Motor neuron (in vitro differentiated cells): Measurements from ENCODE around the gene GINS2. TPM values are rescaled to one million over a fixed set of nuclear protein-coding genes. Genes with fewer than 3 reads are reported as not detected.

Source experiments
- ATAC-seq, 8 experiments: fragments of 200-7000 bp; cut with Tn5 transposase; replicated peaks in 6 of 8; 2 replicates each; pipeline ENCODE4 v1.8.0; 2021; ENCODE audit warnings: mild to moderate bottlenecking in 8 of 8, moderate library complexity in 8 of 8
- H3K27ac ChIP-seq, 2 donors: fragments of 250-450 bp; sonication (Bioruptor Pico); 2 replicates each; pipeline ENCODE4 v1.9.0; 2021; ENCODE audit warnings: antibody characterized with exemption in 2 of 2, mild to moderate bottlenecking in 2 of 2, moderate library complexity in 1 of 2
- H3K4me1 ChIP-seq, 2 donors: fragments of 250-450 bp; sonication (Bioruptor Pico); replicated peaks in 1 of 2; 2 replicates each; pipeline ENCODE4 v1.6.1; 2021; ENCODE audit warnings: antibody characterized with exemption in 2 of 2, mild to moderate bottlenecking in 2 of 2, moderate library complexity in 1 of 2
- H3K4me3 ChIP-seq, 5 donors: fragments of 250-450 bp; sonication (Bioruptor Pico); 2 replicates each; pipeline ENCODE4 v1.9.0; 2021; ENCODE audit warnings: antibody characterized with exemption in 5 of 5, mild to moderate bottlenecking in 5 of 5, moderate library complexity in 4 of 5
- WGBS, 10 experiments: fragments of 450-650 bp; shearing (Covaris generic); methylation state at CpG; one replicate each; pipeline ENCODE4 v1.0.0; 2022; 5-methylcytosine and 5-hydroxymethylcytosine counted together
- in situ Hi-C, 9 experiments: fragments of 400-800 bp; cut with MboI; loops; one replicate each; pipeline ENCODE4 v1.15.0; 2021; ENCODE audit warnings: low sequenced_read_pairs in 9 of 9, low pct_unique_long_range_greater_than_20kb in 2 of 9; ENCODE audit not compliant: unreplicated experiment in 9 of 9
- total RNA-seq, 8 experiments: library from RNA; unstranded; fragments of 300-600 nt; gene quantifications; 2 replicates each; pipeline versions ENCODE4 v1.2.3 to v1.2.4, GENCODE V29; 2022

Gene GINS2
- total RNA-seq, 8 experiments from 2014 or later, result 0.25 to 26.1 (median 5.3) TPM

DNA sequence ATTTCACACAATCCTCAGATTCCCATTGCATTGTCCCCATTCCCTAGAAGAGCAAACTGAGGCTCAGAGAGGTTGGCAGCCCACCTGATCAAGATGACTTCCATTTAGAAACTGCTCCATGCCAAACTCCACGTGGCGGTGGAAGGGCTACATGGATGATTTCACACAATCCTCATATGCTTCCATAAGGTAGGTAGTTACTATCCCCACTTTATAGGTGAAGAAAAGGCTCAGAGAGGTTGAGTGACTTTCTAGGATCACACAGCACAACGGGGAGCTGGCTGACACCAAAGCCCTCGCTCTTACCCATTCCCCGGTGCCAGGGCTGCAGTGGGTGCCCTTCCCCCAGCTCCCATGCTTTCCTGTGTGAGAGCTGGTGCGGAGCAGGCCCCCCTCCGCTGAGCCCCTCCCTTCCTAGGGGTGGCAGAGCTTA lies 9.7 kb upstream of the GINS2 start:
- in situ Hi-C loops, result no loop called here
- Histone ChIP-seq H3K4me1 (no peaks in the 10 kb centered on the region), H3K4me3 (no peak overlapping the region), H3K27ac (no peak overlapping the region)
- WGBS, 10 experiments, result 17 to 81% (median 52%) methylated on average over 2 to 3 of the region's 7 CpGs; no CpG with 5 or more reads in 6 of the 10 experiments
- no peak for ATAC-seq

DNA sequence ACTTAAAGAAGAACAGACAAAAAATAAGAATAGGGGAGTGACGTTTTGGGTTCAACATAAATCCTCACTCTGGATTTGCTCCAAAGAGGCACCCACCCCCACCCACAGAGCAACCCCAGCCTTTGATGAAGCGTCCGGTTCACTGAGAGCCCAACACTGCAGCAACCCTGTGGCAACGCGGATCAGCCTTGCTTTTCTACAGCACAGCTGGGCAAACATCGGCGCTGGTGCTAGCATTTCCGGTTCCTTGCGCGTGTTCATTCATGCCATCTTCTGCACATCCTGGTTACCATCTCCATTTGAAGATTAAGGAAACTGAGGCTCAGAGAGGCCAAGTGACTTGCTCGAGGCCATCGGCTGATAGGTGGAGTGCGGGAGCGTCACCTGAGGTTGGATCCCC lies 8.7 kb upstream of the GINS2 start:
- Histone ChIP-seq H3K4me3 (no peak overlapping the region), H3K4me1 (no peaks in the 10 kb centered on the region), H3K27ac (no peak overlapping the region)
- WGBS, 10 experiments, result 40 to 100% (median 80%) methylated on average over 1 to 8 of the region's 14 CpGs; no CpG with 5 or more reads in 1 of the 10 experiments
- ATAC-seq, result peak in 2 of 8 experiments; percentile 25 to 27
- in situ Hi-C loops, result no loop called here

- peak in 1 of 8 experiments; percentile 25 for ATAC-seq
- in situ Hi-C loops, result no loop called here
- WGBS, 10 experiments, result 7 to 90% (median 51%) methylated on average over 1 to 13 of the region's 16 CpGs; no CpG with 5 or more reads in 2 of the 10 experiments
- no peak overlapping the region for H3K27ac ChIP-seq
- no peak overlapping the region for H3K4me3 ChIP-seq
- H3K4me1 ChIP-seq, result no peaks in the 10 kb centered on the region
Observed at GRCh38 chr16:85696781-85697180, 8.0 kb upstream of the GINS2 start.

GRCh38 chr16:85695196-85696128 lies 6.7 kb upstream of the GINS2 start:
- ATAC-seq, result no peak
- Histone ChIP-seq H3K27ac (no peak overlapping the region), H3K4me3 (no peak overlapping the region), H3K4me1 (no peaks in the 10 kb centered on the region)
- in situ Hi-C loops, result no loop called here
- WGBS, 10 experiments, result 0 to 100% (median 70%) methylated on average over 1 to 17 of the region's 24 CpGs; no CpG with 5 or more reads in 2 of the 10 experiments

GRCh38 chr16:85690469-85691064 lies 1.8 kb upstream of the GINS2 start:
- no peak for ATAC-seq
- H3K27ac ChIP-seq, result no peak overlapping the region
- H3K4me1 ChIP-seq, result peaks cover 0 to 7% of the 10 kb centered on the region in 2 donors
- H3K4me3 ChIP-seq, result no peak overlapping the region
- in situ Hi-C loops, result no loop called here
- 0 to 100% (median 70%) methylated on average over 1 to 3 of the region's 7 CpGs; no CpG with 5 or more reads in 3 of the 10 experiments for WGBS, 10 experiments

- no peak overlapping the region for H3K4me3 ChIP-seq
- 20 to 100% (median 84%) methylated on average over 2 to 6 of the region's 9 CpGs; no CpG with 5 or more reads in 4 of the 10 experiments for WGBS, 10 experiments
- H3K4me1 ChIP-seq, result peaks cover 0 to 7% of the 10 kb centered on the region in 2 donors
- in situ Hi-C loops, result no loop called here
- no peak overlapping the region for H3K27ac ChIP-seq
- ATAC-seq, result no peak
Observed at GRCh38 chr16:85689950-85690320, 1.2 kb upstream of the GINS2 start.

GRCh38 chr16:85689285-85689949 lies 663 bp upstream of the GINS2 start:
- ATAC-seq, result no peak
- no peak overlapping the region for H3K27ac ChIP-seq
- peak overlapping the region; percentile 54 to 84 (median 61) for H3K4me3 ChIP-seq
- in situ Hi-C loops, result no loop called here
- H3K4me1 ChIP-seq, result peaks cover 0 to 7% of the 10 kb centered on the region in 2 donors
- 4 to 90% (median 42%) methylated on average over 2 to 19 of the region's 27 CpGs for WGBS, 10 experiments

GRCh38 chr16:85687651-85688471 lies 893 bp downstream of the GINS2 start:
- WGBS, 10 experiments, result 65 to 100% (median 86%) methylated on average over 3 to 21 of the region's 49 CpGs; no CpG with 5 or more reads in 4 of the 10 experiments
- no peak for ATAC-seq
- Histone ChIP-seq H3K27ac (no peak overlapping the region), H3K4me1 (peaks cover 0 to 7% of the 10 kb centered on the region in 2 donors), H3K4me3 (peak overlapping the region; percentile 54 to 84 (median 61))
- in situ Hi-C loops, result no loop called here

DNA sequence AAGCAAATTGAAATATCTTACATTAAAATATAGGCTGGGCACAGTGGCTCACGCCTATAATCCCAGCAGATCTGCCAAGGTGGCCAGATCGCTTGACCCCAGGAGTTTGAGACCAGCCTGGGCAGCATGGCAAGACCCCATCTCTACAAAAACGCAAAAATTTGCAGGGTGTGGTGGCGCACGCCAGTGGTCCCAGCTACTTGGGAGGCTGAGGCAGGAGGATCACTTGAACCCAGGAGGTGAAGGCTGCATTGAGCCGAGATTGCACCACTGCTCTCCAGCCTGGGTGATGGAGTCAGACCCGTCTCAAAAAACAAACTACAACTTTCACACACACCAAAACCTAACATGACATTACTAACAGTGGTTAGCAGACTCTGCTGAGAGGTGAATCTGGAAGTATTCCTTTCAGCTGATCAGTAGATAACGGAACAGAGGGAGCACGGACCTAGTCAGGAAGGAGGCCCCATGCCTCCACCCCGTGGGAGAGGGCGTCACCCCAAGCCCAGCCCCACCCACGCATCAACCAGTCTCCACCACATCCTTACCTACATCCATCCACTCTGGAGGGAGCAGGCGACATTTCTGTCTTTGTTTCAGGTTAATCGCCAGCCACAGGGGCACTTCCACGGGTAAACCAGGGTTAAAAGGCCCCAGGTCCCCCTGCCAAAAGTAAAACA lies 1.7 kb downstream of the GINS2 start:
- in situ Hi-C loops, result no loop called here
- Histone ChIP-seq H3K4me3 (no peak overlapping the region), H3K27ac (no peak overlapping the region), H3K4me1 (peaks cover 0 to 7% of the 10 kb centered on the region in 2 donors)
- no peak for ATAC-seq
- 60 to 100% (median 89%) methylated on average over 1 to 8 of the region's 15 CpGs; no CpG with 5 or more reads in 4 of the 10 experiments for WGBS, 10 experiments

DNA sequence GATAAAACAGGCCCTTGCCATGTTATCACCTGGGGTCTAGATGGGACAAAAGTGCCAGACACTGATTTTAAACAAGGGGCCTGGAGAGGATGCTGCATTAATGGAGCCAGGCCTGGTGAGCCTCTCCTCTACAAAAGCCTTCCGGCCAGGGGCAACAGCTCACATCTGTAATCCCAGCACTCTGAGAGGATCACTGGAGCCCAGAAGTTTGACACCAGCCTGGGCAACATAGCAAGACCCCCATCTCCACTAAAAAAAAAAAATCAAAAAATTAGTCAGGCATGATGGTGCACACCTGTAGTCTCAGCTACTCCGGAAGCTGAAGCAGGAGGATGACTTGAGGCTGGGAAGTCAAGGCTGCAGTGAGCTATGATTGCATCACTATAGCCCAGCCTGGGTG lies 3.5 kb downstream of the GINS2 start:
- 67 to 100% (median 100%) methylated on average over 1 to 2 of the region's 2 CpGs; no CpG with 5 or more reads in 6 of the 10 experiments for WGBS, 10 experiments
- in situ Hi-C loops, result no loop called here
- no peak overlapping the region for H3K27ac ChIP-seq
- H3K4me1 ChIP-seq, result peaks cover 0 to 7% of the 10 kb centered on the region in 2 donors
- no peak for ATAC-seq
- H3K4me3 ChIP-seq, result no peak overlapping the region

DNA sequence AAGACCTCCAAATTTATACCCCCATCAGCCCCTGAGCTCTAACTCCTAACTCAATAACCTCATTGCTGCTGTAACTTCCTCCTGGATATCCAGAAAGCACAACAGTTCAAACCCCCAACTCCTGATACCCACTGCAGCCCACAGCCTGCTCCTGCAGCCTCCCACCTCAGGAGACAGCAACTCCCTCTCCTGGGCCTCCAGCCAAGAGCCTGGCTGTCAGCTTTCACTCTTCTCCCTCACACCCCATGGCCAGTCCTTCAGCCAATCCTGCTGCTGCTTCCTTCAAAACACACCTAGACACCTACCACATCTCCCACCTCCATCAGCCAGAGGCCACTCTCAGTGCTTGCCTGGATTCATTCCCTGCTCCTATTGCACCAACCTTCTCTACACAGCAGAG lies 5.4 kb downstream of the GINS2 start:
- H3K27ac ChIP-seq, result no peak overlapping the region
- peak in 3 of 8 experiments; percentile 16 to 56 (median 23) for ATAC-seq
- H3K4me1 ChIP-seq, result peaks cover 0 to 5% of the 10 kb centered on the region in 2 donors
- H3K4me3 ChIP-seq, result no peak overlapping the region
- in situ Hi-C loops, result no loop called here

GRCh38 chr16:85682516-85682915 lies 6.2 kb downstream of the GINS2 start:
- peak in 3 of 8 experiments; percentile 9 to 20 (median 15) for ATAC-seq
- in situ Hi-C loops, result no loop called here
- peaks cover 0 to 1% of the 10 kb centered on the region in 2 donors for H3K4me1 ChIP-seq
- WGBS, 10 experiments, result 79 to 93% (median 81%) methylated on average over 2 to 6 of the region's 9 CpGs; no CpG with 5 or more reads in 6 of the 10 experiments
- no peak overlapping the region for H3K4me3 ChIP-seq
- no peak overlapping the region for H3K27ac ChIP-seq
